ENCODE data around the gene RPL18.

The RPL18 gene

GRCh38 chr19:48614436-48615230 is 4.3 kb downstream of the RPL18 start, which contains the start of gene FAM83E:
Gene FAM83E (minus strand): TSS chr19:48615076. CDS start chr19:48613372, 1,704 bp downstream.
- DNase-seq (ENCODE audit: low read depth in 2 of 2) = no peak

GRCh38 chr19:48613852-48614435 is 5.0 kb downstream of the RPL18 start:
- DNase-seq (ENCODE audit: low read depth in 2 of 2) = no peak

DNA sequence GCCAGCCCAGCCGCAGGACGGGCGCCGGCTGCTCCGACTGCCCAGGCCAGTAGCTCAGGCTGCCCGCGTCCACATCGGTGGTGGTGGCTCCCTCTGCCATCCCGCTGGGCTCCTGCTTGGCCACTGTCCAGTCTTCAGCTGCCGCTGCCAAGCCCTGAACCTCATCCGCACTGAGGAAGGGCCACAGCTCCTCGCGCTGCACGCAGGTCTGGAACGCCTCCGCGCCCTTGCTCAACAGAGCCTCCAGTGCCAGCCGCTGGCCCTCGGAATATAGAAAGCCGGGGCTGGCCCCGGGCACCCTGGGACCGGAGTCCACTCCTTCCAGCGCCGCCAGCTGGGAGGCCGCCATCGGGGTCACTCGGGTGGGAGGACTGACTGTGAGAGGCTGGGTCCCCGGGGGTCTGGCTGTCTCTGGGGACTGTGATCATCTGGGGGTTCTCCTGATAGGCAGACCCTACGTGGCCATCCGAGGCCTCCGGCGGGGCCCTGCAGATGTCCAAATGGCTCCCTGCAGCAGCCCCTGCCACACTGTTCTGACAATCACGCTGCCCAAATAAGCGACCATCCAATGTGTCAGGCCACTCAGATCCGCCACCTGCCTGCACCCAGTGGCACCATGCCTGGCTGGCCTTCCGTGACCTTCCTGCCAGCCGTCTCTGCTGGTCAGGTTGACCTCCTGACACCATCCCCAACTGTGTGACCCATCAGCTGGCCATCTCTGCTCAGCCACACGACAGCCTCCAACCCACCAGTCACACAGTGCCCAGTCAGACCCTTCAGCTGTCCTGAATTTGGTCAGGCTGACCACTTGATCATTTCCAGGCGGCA is 5.7 kb downstream of the RPL18 start:
- no peak for DNase-seq (ENCODE audit: low read depth in 2 of 2)

DNA sequence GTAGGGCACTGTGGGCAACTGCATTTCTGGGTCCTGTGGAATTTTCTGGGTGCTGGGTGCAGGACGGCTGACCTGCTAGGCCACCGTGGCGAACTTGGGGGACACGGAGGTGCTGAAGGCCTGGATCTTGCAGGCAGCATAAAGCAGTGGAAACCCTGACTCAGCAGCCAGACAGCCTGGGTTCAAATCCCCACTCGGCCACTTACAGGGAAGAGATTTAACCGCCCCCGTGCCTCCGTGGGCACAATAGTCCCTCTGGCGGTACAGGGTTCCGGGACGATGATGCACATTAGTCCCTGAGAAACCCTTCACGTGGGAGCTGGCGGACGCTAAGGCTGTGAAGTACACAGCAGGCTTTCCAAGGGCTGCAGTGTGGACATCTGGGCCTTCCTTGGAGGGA is 7.1 kb downstream of the RPL18 start:
- DNase-seq (ENCODE audit: low read depth in 2 of 2) = no peak

DNA sequence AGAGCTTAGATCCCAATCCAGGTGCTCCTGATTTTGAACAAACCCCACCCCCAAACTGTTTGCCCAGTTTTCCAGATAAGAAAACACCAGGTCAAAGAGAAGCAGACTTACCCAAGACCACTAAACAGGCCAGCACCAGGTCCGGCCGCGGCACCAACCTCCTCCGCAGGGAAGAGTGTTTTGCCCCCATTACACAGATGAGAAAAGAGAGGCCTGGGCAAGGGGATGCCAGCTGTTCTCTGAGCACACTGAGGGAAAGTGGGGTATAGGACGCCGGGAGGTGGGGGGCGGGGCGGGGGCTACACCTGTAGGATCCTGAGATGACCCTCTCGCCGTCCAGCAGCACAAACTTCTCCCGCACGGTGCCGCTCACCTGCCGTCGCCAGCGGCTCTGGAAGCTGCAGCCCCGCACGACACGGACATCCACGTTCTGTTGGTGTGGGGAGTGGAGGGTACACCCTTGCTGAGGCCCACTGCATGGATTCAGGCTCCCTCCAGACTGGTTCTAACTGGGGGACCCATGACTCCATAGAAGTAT is 9.3 kb downstream of the RPL18 start:
- DNase-seq (ENCODE audit: low read depth in 2 of 2) = no peak

DNA sequence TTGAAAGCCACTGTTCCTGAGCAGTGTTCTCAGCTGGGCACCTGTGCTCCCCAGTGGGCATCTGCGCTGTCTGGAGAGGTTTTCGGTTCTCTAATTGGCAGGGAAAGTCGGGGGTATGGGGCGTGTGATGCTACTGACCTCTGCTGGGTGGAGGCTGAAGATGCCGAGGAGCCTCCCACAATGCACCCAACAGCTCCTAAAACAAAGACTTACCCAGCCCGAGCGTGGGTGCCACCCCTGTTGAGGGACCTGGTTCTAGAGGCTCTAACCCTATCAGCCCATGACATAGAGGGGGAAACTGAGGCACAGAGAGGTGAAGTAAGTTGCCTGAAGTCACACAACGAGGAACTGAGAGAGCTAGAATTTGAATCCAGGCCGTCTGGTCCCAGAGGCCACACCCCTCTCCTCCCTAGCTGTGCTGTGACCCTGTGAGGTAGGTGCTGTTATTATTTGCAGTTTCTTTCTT is 10.1 kb downstream of the RPL18 start:
- DNase-seq (ENCODE audit: low read depth in 2 of 2) = no peak

DNA sequence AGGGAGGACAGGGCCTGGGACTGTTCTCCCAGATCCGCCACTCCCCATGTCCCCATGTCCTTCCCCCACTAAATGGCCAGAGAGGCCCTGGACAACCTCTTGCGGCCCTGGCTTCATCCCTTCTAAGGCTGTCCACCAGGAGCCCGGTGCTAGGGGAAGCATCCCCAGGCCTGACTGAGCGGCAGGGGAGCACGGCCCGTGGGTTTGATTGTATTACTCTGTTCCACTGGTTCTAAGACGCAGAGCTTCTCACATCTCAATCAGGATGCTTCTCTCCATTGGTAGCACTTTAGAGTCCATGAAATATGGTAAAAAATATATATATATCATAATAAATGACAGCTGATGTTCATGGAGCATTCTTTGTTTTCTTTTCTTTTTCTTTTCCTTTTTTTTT is 11.6 kb downstream of the RPL18 start:
- DNase-seq (ENCODE audit: low read depth in 2 of 2) = no peak

DNA sequence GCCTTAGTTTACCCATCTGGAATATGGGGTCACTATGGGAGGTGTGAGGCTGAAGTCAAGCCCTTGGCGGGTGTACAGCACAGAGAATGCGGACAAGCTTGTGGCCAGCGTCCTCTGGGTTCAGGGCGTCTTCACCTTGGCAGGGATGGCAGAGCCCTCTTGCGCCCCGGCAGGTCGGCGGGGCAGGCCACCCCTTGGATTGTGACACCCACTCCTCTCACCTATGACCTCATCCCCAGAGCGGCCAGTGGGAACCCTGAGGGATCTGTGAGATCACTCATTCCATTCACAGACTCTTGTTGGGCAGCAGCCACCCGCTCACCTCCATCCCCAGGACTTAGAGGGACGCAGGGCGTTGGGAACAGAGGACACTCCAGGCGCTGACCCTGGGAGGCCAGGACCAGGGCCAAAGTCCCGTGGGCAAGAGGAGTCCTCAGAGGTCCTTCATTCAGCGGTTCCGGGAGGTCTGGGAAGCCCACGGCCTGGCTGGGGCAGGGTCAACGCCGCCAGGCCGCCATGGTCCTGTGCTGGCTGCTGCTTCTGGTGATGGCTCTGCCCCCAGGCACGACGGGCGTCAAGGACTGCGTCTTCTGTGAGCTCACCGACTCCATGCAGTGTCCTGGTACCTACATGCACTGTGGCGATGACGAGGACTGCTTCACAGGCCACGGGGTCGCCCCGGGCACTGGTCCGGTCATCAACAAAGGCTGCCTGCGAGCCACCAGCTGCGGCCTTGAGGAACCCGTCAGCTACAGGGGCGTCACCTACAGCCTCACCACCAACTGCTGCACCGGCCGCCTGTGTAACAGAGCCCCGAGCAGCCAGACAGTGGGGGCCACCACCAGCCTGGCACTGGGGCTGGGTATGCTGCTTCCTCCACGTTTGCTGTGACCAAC is 12.3 kb downstream of the RPL18 start, which contains the start of gene SPACA4:
Gene SPACA4 (plus strand): TSS at position 280 of the 896 bp plus-strand sequence. CDS start 237 bp downstream, at position 517.
- no peak for DNase-seq (ENCODE audit: low read depth in 2 of 2)

- DNase-seq (ENCODE audit: low read depth in 2 of 2) = no peak
Observed at GRCh38 chr19:48603850-48604249, 15.1 kb downstream of the RPL18 start.

- no peak for DNase-seq (ENCODE audit: low read depth in 2 of 2)
Observed at GRCh38 chr19:48603449-48603848, 15.5 kb downstream of the RPL18 start.

GRCh38 chr19:48603001-48603400 is 16.0 kb downstream of the RPL18 start:
- DNase-seq (ENCODE audit: low read depth in 2 of 2) = no peak

DNA sequence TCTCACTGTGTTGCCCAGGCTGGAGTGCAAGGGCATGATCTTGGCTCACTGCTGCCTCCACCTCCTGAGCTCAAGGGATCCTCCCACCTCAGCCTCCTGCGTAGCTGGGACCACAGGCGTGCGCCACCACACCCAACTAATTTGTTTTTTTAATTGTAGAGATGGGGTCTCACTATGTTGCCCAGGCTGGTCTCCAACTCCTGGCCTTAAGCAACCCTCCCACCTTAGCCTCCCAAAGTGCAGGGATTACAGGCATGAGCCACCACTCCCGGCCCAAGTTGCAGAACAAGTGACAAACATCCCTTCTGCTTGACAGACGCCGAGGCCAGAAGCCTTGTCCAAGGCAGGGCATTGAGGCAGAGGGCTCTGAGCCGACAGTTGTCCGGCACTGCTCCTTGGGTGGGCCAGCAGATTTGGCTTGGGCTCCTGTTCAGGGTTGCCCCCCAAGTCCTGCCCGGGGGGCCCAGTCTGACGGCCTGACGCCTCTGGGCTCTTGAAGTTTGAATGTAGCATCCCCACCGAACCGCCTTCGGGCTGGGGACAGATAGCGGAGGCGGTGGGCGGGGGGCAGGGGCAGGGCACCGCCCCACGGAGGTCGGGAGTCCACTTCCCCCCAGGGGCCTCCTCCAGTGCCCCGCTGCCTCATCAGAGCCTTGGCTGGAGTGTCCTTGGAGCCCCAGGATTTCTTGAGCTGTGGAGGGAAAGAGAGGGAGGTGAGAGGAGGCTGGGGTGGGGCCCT is 18.1 kb downstream of the RPL18 start:
- no peak for DNase-seq (ENCODE audit: low read depth in 2 of 2)

DNA sequence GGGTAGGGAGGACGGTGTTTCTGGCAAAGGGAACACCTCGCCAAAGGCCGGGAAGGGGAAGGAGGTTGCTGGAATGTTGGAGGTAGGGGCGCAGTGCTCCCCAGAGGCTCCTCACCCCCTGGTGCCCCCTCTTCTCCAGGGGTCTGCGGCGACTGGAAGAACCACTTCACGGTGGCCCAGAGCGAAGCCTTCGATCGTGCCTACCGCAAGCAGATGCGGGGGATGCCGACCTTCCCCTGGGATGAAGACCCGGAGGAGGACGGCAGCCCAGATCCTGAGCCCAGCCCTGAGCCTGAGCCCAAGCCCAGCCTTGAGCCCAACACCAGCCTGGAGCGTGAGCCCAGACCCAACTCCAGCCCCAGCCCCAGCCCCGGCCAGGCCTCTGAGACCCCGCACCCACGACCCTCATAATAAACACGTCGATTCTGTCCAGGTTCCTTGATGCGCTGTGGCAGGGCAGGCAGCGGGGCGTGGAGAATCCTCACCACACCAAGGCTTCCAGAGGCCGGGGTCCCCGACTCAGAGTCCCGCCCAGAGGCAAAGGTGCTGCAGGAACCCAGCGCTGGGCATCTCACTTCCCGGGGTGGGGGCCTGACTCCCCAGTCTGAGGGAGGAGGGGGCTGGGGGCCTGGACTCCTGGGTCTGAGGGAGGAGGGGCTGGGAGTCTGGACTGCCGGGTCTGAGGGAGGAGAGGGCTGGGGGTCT is 19.8 kb downstream of the RPL18 start:
- DNase-seq (ENCODE audit: low read depth in 2 of 2) = no peak

DNA sequence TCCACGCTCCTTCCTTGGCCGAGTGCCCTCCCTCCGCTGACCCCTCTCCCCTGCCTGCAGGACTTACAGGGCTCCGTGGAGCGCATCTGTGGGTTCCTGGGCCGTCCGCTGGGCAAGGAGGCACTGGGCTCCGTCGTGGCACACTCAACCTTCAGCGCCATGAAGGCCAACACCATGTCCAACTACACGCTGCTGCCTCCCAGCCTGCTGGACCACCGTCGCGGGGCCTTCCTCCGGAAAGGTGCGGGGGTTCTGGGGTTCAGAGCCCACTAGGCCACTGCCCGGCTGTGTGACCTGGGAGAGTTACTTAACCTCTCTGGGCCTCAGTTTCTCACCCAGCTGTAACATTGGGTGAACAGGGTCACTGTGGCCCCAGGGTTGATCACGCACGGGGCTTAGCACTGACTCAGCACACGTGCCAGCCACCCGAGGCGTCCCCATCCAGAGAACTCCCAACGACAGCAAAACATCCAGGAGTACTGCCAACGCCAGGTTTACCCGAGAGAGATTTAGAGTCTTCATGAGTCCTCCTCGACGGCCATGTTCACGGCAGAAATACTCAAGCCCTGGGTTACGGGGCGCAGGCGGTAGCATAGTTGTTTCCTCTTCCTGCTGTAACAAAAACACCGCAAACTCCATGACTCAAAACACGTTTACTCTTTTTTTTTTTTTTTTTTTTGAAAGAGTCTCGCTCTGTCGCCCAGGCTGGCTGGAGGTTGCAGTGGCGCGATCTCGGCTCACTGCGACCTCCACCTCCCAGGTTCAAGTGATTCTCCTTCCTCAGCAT is 22.1 kb downstream of the RPL18 start:
- no peak for DNase-seq (ENCODE audit: low read depth in 2 of 2)

- no peak for DNase-seq (ENCODE audit: low read depth in 2 of 2)
Observed at GRCh38 chr19:48596237-48596636, 22.7 kb downstream of the RPL18 start.

DNA sequence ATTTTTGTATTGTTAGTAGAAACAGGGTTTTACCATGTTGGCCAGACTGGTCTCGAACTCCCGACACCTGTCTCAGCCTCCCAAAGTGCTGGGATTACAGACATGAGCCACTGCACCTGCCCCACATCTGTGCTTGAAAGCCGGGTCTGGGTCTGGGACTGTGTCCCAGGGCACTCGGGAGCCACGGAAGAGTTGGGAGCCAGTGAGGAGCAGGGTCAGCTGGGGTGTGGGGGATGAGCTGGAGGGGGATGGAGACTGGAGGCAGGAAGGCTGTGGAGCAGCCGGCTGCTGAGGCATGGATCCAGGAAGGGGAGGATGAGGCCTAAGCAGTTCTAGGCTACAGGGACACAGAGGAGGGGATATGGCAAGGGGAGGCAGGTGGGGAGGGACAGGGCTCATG is 23.1 kb downstream of the RPL18 start:
- DNase-seq (ENCODE audit: low read depth in 2 of 2) = no peak

DNA sequence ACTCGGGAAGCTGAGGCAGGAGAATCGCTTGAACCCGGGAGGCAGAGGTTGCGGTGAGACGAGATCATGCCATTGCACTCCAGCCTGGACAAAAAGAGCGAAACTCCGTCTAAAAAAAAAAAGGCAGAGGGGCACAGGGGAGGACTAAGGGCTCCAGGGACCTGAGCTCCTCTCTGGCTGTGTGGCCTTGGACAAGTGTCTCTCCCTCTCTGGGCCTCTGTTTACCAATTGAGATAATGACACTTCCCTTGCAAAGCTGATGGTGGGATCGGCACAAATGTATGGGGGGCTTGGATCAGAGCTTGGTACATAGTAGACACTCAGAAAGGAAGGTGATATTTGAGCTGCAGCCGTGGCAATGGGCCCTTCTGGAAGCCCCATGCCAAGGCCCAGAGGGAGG is 23.8 kb downstream of the RPL18 start:
- no peak for DNase-seq (ENCODE audit: low read depth in 2 of 2)

GRCh38 chr19:48591021-48591420 is 28.0 kb downstream of the RPL18 start:
- no peak for DNase-seq (ENCODE audit: low read depth in 2 of 2)
